Right hindlimb (tissue), 1 donor: ENCODE data around the gene TTK.
"Not testable (repeated sequence)": the region's sequence is repeated elsewhere in the genome, so short reads cannot be mapped to it uniquely, and the experiment has no call there.

Experiments
- DNase-seq: peaks from one replicate; pipeline ENCODE4 v3.0.0-alpha.2; 2018

TTK gene

DNA sequence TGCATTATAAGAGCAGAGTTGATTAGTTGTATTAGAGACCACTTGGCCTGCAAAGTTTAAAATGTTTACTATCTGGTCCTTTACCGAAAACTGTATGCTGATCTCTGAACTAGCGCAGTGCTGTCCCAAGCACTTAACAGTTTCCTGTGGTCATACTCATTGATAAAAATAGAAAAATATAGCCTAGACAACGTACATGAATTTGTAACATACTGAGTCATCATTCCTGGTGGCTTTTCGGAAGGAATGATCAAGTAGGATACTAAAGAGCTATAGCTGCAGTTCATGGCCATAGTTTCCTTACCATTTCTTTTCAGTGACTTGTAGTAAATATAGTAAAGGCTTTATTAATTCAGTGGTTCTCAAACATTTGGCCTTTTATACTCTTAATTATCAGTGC, 18.4 kb downstream of the TTK start:
- no peak for DNase-seq

DNA sequence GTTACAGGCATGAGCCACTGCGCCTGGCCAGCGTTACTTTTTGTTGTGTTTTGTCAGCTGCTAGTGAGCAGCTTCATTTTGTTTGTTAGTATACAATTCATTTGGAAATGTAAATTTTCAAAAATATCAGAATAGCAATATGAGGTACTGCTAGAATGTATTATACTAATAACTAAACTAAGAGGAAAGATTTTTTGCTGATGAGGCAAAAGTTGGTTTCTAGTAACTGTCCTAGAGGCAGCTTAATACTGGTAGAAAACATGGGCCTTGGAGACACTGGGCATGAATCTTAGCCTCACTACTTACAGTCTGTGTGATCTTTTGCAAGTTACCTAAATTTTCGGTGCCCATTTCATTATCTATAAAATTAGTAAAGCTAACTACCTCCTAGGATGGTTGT, 24.1 kb downstream of the TTK start:
- no peak for DNase-seq

DNA sequence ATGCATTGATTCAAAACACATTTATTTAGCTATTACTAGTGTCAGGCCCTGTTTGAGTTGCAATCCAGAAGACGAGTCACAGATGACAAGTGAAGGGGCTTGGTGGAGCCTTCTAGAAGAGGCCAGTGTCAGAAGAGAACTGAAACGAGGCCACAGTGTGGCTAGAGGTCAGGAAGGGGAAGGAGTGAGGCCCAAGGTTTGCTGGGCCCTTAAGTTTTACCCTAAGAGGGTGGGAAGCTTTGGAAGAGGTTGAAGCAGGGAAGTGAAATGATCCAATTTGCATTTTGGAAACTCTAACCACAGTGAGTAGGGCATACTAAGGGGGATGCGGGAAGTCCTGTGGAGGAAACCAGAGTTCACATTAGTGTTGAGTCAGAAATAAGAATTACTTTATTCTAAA, 25.0 kb downstream of the TTK start:
- no peak for DNase-seq

DNA sequence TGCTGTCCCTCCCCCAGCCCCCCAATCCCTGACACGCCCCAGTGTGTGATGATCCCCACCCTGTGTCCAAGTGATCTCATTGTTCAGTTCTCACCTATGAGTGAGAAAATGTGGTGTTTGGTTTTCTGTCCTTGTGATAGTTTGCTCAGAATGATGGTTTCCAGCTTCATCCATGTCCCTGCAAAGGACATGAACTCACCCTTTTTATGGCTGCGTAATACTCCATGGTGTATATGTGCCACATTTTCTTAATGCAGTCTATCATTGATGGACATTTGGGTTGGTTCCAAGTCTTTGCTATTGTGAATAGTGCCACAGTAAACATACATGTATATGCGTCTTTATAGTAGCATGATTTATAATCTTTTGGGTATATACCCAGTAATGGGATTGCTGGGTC, 43.8 kb downstream of the TTK start:
- DNase-seq = not testable (repeated sequence)

DNA sequence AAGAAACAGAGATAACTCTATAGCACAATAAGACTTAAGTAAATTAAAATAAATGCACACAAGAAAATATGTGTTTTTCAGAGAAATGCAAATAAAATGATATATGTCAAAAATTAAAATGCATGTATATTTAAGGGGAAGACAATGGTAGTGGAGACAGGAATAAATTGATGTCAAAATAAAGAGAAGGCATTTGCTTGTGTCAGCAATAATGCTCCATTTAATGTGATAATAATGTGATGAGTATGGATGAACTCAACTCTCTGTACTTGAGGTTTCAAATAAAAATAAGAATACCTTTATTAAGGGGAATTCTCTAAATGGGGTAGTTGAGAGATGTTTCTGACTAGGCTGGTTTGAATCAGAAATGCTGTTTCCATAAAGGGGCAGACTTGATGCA, 56.3 kb downstream of the TTK start:
- no peak for DNase-seq

DNA sequence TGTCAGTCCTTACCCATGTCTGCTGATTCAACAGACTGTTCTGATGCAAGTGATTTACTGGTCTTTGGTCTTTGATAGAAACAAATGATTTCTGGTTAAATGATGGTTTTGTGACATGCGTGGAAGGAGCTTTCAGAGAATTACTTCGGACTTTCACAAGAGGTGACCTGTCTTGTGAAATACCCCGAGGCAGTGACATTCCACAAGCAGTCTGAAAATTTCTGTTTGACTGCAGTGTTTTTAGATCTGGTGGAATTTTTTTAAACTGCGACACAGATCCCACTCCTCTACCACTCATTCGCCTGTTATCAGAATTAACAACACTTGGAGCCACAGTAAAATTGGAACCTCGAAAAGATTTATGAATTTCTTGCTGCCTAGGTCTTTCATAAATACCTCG, 63.7 kb downstream of the TTK start:
- DNase-seq = not testable (repeated sequence)

DNA sequence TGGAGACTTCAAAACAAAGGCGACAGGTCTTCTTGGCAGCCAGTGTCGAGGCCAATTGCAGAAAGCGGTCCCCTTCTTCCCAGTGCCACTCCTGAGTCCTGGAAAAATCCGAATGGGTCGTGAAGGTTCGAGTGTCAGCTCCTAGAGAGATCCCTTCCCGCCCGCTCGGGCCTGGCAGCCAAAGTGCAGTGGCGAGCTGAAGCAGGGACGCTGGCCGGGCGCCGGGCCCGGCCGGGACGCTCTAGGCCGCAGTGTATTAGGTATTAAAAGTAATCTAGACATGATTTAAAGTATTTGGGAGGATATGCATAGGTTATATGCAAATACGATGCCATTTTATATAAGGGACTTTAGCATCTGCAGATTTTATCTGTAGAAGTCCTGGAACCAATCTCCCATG, 66.0 kb downstream of the TTK start:
- not testable (repeated sequence) for DNase-seq

DNA sequence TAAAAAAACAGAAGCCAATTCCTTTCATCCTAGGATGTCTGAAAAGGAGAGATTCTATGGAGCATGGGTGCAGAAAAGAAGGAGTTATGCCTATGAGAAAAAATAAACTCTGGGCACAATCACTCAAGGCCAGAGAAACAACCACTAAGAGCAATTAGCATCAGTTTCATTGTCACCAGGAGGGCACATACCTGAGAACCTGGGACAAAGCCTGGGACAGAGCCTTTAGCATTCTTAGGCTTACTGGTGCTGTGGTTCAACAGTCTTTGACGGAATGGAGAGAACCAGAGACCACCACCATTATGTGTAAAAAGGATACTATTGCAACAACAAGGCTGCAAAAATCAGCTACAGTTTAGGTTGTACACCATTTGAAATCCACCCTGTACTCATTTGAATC, 72.6 kb downstream of the TTK start:
- no peak for DNase-seq

DNA sequence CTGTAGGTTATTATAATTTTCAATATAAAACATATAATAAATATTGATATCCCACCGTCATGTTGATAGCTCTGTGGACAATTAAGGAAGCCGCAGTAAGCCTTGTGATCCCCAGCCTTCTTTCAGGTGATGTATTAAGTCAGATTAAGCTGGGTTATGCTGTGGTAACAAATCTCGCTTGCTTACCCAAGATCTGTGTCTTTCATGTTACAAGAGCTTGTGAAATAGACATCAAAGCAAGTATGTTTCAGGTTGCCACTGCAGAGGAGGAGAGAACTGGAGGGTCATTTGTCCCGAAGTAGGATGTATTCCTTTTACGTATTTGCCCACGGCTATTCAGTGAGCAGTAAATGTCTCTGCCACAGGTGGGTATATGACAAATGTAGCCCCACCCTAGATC, 84.2 kb downstream of the TTK start:
- DNase-seq = no peak

DNA sequence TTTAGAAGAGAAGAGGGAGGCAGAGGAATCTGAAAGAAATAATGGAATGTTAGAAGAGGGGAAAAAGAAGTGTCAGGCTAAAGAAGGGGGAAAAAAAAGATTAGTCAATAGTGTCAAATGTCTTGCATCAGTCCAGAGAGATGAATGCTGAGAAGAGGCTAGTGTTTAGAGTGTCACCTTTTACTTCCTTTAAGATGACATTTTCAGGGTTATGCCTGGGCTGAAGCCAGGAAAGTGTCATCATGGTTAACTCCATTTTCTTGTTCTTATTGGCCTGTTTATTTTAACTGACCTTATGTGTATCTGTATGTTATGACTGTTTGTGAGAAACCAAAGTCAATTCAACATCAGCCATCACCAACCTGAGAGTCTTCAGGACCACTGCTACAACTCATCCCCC, 87.1 kb downstream of the TTK start:
- DNase-seq = no peak
